Esophagus mucosa (tissue), 1 donor: Measurements from ENCODE around the gene ZBTB4. TPM values are rescaled to one million over a fixed set of nuclear protein-coding genes. Genes with fewer than 3 reads are reported as not detected.

Source experiments
- ATAC-seq: fragments of 200-7000 bp; cut with Tn5 transposase; one replicate; pipeline ENCODE4 v1.9.1; 2020
- total RNA-seq: library from RNA; stranded (reverse); gene quantifications from one replicate; pipeline ENCODE4 v1.2.4, GENCODE V29; 2023
- donor health status: DM: yes; HTN: yes; CAD: no.

The ZBTB4 gene
- total RNA-seq, 1 donor from 2014 or later = 21.0 TPM

DNA sequence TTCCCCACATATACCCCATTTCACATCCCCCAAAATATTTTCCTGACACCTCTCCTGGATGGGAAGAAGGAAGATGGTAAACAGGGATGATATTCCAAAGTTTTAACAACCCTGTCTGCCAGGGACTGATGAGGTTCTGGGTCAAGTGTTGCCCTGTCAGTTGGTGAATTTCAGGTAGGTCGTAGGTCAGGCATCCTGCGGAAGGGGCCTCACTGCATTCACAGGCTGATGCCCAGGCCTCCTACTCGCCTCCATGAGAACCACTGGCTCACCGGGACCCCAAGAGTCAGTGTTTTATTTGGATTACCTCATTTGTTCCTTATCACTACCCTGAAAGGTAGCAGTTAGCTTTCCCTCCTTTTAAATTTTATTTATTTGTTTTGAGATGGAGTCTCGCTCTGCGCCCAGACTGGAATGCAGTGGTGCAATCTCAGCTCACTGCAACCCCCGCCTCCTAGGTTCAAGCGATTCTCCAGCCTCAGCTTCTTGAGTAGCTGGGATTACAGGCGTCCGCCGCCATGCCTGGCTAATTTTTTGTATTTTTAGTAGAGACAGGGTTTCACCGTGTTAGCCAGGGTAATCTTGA lies 10.5 kb downstream of the ZBTB4 start:
- ATAC-seq = no peak

DNA sequence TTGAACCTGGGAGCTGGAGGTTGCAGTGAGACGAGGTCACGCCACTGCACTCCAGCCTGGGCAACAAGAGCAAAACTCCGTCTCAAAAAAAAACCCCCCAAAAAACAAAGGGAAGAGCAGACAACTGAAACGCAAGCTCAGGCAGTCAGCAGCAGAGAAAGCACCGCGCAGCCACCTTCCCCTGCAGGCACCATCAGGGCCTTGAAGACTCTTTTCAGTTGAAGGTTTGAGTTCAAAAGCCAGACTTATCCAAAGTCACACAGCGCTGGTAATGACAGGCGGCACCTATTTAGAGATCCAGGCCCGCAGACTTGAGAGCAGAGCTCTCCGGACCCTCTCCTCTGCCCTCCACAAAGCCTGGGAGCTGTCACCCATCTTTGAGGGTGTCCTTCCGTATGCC lies 11.1 kb downstream of the ZBTB4 start:
- ATAC-seq = no peak

DNA sequence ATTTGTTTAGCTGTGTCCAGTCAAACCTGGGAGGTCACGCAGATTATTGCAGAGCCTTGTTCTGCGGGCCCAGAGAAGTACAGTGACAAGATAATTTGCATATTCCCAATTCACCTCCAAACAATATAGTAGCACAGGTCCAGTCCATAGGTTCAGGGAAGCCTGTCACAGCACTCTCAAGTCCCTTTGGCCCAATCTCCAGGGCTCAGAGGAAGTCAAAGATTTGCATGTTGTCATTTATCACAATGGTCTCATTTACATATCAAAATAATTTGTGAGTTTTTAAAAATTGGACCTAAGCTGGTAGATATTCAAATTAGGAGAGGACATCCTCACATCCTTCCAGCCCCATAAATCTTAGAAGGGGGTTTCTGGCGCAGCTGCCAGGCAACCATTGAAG lies 11.9 kb downstream of the ZBTB4 start:
- ATAC-seq = no peak

DNA sequence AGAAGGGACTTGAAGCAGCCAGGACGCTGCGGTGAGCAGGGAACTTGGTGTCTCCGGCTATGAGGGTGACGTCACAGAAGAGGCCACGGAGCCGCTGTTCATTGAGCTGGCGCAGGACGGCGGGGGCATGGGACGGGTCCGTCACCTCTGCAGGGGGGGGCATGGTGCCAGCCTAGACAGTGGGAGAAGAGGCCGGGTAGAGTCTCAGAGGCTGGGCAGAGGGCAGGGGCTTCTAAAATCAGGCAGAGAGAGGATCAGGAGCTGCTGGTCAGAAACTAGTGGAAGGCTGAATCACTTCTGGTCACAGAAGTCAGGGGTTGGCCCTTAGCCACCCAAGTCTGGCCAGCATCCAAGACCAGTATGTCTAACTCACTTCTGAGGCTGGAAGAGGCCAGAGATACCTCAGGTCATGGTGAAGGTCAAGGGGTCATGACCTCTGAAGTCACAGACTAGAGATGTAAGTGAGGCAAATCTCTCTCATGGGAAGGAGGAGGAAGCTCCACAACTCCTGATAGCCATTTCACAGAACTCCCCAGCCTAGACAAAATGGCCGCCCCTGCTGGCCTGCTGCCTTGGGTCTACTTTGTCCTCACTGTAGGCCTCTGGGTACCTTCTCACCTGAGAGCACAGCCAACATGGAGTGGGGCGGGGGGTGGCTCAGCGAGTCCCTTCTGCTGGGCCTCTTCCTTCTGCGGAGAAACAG lies 12.6 kb downstream of the ZBTB4 start:
- ATAC-seq = no peak

DNA sequence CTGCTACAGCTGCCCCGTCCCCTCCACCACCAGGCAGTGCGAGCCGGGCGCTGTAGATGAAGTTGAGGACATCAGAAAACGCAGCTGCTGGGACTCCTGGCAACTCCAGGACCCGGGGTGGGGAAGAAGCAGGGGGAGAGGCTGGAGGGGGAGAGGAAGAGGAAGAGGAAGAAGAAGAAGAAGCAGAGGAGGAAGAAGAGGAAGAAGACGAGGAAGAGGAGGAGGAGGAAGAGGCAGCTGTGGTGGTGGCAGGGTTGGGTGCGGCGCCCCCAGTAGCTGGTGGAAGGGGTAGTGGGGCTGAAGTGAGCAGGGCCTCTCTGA lies 13.2 kb downstream of the ZBTB4 start:
- no peak for ATAC-seq

DNA sequence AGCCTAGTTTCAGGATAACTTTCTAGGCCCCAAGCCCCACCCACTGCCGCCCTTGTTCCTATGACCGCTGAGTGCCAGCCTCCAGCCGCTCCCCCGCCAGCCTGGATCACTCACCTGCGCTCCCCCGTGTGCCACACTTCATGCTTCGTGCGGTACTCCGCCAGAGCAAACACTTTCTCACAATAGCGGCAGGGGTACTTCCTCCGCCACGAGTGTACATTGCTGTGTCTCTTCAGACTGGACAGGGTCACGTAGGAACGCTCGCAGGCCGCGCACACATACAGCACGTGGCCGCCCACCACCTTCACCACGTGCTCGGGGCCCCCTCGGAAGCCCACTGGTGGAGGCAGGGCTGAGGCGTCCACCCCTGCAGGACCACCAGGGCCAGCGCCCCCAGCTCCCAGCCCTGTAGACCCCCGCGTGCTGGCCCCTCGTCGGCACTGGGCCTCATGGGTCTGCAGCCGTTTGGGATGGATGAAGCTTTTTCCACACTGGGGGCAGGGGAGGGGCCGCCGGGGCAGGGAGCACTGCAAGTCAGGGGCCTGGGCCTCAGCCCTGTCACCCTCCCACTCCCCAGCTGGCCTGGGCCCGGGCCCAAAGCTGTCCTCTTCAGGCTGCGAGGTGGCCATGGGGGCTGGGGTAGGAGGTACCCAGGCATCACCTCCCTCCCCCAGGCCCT lies 13.7 kb downstream of the ZBTB4 start:
- no peak for ATAC-seq

DNA sequence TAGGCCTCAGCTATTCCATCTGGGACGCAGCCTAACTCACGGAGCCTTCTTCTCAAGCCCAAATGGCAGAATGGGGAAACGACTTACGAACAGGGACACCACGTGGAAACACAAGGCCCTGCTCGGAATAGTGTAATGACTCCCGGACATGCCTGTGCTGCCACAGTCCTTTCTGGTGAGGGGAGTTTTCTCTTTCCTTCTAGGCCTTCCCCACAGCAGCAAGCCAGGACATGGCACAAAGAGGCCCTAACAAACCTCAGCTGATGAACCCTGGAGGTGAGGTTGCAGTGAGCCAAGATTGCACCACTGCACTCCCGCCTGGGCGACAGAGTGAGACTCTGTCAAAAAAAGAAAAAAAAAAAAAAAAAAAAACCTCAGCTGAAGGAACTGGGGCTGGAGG lies 15.3 kb downstream of the ZBTB4 start:
- peak; percentile 62 for ATAC-seq

DNA sequence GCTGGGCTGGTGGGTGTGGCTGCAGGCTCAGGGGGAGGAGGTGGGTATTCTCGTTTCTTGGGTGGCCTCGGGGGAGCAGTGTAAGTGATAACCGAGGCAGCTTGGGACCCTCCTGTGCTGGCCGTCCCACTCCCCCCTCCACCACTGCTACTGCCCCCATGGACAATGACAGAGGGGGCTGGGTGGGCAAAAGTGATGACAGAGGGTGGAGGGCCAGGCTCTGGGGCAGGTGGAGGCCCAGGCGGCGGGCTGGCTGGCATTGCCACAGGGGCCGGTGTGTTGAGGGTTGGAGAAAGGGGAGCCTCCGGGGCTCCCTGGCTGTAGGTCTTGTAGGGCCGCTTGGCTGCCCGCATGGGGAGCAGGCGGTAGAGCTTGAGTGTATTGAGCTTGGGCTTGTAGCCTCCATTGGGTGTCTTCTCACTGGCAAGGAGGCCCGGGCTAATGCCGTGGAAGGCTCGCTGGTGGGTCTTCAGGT lies 16.0 kb downstream of the ZBTB4 start:
- no peak for ATAC-seq

DNA sequence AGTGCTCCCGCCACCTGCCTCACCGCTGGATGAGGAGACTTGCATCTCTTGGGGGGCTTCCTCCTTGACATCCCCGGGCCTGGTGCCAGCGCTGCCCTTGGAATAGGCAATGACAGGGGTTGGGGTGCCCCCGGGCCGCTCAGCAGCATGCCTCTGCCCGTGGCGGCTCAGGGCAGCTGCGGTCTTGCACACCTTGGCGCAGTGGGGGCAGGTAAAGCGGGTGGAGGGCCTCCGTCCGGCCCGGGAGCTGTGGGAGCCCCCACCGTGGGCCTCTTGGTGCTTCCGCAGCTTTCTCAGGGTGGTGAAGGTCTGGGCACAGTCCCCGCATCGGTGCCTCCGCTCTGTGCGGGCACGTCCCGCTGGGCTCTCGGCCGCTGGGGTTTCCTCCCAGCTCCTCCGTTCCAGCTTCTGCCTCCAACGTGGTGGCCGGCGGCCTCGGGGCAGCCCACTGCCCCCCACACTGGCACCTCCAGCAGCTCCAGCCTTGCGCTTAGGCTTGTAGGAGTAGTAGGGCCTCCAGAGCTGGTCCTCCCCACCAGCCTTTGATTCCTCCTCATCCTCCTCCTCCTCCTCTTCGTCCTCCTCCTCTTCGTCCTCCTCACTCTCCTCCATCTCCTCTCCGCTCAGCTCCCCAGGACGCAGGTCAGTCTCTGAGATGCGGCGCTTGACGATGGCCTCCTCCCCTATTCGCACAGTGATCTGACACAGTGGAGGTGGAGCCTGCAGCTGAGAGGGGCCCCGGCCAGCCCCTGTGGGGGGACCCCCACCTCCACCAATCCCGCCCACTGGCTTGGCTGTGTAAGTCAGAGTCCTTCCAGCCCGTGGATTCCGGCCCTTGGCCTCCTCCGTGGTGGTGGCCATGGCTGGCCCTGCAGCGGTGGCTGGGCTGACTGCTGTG lies 16.7 kb downstream of the ZBTB4 start:
- peak; percentile 3 for ATAC-seq

DNA sequence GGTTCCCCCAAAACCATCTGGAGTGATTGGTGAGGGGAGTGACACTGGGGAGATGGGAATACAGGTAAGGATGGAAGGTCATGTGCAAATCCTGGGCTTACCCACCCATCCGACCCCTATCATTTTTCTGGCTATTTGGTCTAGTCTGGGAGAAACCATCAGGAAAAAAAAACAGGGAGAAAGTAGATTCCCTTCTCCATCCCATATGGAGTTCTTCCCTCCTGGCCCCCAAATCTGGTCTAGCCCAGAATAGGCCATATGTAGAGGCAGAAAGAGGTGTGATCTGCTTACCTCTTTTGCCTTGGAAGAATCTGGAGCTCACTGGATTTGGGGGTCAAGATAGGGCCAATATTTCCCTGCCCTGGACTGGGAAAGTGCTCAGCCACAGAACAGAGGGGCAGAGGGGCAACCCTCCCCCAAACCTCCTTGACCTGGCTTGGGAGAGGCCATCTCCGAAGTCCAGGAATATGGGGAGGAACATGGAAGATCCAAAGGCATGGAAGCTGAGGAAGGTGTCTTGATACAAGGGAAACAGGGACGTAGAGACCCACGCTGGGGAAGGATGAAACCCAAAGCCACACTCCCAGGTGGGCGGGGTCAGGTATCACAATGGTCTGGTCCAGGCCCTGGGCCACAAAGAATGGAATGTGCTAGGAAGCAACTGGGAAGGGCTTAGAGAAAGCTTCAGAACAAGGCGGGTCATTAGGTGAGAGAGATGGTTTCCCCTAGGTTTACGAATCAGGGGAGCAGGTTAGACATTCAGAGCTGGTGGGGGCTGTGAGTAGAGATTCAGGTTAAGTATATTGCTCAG lies 18.4 kb downstream of the ZBTB4 start:
- peak; percentile 36 for ATAC-seq

DNA sequence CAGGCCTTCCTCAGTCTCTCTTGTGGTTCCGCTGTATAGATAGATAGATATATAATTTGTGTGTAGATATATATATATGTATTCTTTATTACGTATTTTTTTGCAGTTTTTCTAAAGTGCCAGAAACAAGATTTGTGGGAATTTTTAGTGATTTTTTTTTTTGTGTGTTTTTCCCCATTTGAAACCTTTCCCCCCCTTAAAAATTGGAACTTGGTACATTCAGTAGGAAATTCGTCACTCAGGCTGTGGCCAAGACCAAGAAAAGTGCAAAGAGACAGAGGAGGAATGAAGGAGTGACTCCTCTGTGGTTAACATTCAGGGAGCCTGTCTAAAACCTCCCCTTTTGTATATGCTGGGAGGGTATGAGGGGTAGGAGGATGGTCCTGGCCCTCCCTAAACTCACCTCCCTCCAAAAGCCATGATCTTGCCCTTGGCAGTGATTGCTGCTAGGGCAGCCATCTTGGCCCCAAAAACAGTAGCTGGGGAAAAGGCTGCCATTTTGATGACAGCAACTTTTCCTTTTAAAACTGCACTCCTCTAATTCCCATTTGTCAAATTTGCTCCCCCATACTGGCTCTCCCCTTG lies 19.4 kb downstream of the ZBTB4 start:
- ATAC-seq = no peak

DNA sequence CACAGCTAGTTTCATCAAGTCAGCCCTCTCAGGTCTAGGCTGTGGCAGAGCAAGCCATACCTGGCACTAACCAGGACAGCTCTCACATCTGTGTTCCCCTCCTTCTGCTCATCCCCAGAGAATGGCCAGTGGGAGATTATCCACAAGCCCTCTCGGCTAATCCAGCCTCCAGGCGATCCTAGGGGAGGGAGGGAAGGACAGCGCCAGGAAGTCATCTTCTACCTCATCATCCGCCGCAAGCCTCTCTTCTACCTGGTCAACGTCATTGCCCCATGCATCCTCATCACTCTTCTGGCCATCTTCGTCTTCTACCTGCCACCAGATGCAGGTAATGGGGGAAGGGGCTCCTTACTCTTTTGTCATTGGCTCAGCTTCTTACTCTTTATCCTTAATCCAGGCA lies 31.0 kb downstream of the ZBTB4 start:
- no peak for ATAC-seq

DNA sequence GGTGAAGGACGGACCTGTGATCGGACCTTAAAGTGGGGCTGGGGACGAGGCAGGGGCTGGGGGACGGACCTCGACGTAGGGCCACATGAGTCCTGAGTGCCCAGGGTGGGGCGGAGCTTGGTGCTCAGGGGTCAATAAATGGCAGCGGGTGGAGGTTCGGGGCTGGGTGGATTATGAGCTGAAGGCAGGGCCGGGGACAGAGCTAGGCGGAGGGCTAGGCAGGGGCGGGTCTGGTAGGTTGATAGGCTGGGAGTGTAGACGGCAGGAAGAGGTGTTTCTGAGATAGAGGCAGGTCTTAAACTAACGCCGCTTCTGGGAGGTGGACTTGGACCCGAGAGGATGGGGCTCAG lies 33.8 kb downstream of the ZBTB4 start:
- peak; percentile 30 for ATAC-seq

DNA sequence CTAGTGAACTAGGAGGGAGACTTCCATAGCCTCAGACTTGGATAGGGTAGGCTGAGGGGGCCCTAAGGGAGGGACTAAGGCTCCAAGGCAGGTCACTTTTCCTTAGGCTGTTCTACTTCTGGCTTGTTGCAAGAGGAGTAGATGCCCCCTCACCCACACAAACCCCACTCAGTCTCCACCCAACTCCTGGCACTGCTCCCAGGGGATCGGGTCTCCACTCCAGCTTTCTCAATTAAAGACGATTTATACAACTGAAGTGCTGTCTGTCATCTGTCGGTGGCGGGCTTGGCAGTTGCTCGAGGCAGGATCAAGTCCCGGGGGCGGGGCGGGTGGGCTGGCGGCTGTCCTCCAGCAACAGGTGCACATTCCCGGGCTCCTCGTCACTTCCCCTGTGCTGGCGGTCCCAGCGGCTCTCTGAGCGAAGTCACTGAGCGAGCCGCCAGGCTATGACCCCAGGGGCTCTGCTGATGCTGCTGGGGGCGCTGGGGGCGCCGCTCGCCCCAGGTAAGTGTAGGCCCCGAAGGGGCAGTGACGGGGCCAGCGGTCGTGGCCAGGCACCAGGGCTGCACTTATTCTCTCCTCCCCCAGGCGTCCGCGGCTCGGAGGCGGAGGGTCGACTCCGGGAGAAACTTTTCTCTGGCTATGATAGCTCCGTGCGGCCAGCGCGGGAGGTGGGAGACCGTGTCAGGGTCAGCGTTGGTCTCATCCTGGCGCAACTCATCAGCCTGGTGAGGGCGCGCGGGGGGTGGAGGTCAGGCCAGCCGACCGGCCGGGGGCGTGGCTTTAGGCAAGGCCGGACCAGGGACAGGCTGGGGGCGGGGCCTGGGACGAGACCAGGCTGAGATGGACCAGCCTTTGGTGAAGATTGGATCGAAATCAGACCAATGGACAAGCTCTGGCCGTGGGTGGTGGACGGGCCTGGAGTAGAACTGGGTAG lies 34.5 kb downstream of the ZBTB4 start, which contains the start of gene CHRNB1:
Gene CHRNB1, plus strand, starts transcription at position 380 of the 937 bp plus-strand sequence. Its CDS starts 67 bp downstream, at position 447.
- ATAC-seq = peak; percentile 19

DNA sequence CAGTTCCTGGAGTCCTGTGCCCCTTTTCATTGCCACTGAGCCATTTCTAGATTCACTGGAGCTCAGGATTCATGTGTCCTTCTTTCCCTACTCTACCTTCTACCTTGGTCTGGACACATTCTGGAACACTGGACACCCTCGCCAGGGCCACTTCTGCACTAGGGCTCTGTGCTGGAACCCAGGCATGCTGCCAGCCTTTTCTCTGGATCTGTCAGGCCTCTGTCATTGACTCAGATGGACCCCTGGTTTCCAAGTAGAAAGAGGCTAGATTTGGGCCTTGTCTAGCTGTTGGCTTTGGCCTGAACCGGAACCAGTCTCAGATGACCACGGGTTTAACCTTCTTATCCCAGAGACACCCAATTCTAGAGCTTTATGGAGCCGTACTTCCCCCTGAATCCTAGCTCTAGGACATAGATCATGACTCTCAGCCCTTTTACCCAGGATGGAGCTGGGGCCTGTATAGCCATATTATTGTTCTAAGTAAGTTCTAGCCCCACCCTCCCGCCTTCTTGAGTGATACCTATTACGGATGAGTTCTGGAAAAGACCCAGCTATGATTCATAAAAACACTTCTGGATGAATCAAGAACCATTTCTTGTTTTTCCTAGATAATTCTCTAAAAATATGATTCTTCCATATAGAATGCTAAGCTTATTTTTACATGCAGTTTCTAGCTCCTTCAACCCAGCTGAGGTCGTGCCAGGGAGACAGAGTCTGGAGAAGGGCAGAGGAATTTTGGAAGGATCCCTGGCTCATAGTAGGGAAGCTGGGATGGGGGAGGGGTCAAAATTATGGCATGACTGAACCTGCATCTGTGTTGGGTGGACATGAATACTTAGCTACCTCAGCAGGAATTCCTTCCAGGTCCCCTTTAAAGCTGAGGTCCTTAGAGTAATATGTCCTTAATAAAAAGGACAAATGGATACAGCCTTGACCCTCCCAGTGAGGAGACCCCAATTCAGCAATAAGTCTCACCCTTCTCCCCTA lies 35.6 kb downstream of the ZBTB4 start:
- ATAC-seq = peak; percentile 41

DNA sequence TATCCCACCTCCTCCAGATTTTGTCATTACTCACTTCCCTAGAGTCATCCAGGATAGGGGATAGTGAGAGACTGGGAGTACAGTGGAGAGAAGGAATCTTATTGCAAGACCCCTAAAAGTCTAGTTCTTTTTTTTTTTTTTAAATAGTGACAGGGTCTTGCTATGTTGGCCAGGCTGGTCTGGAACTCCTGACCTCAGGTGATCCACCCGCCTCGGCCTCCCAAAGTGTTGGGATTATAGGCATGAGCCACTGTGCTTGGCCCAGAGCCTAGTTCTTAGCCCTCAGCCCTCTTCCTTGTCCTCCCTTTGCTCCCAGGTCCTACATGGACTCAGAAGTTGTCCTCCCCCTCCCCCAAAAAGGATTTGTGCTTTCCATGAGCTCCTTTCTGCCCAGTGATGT lies 37.3 kb downstream of the ZBTB4 start:
- ATAC-seq = no peak

DNA sequence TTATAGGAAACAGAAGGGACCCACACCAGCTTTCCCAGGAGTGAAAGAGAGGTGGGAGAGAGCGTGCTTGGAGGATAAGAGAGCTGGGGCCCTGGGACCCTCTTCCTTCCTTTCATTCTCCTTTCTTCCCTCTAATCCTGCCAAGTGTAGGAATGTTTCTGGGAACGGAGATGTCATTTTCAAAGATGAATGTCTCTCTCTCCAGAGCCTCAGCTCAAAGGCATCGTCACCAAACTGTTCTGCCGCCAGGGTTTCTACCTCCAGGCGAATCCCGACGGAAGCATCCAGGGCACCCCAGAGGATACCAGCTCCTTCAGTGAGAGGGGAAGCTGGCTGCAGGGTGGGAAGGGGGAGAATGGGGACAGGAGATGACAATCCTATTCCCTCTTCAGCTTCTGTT lies 38.2 kb downstream of the ZBTB4 start:
- no peak for ATAC-seq

DNA sequence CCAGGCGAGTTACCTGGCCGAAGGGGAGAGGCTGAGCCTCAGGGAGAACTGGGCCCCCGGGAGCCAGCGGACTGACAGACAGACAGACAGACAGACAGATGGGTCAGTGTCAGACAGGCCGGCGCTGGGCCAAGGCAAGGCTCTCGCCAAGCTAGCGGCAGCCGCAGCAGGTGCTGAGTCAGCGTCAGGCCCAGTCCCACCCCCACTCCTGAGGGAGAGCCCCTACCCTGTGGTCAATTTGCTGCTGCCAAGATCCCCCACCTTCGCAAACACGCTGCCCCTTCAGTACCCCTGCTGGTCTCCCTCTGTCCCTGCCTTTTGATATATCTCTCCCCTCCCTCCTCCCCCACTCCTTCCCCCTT lies 38.6 kb downstream of the ZBTB4 start:
- no peak for ATAC-seq

DNA sequence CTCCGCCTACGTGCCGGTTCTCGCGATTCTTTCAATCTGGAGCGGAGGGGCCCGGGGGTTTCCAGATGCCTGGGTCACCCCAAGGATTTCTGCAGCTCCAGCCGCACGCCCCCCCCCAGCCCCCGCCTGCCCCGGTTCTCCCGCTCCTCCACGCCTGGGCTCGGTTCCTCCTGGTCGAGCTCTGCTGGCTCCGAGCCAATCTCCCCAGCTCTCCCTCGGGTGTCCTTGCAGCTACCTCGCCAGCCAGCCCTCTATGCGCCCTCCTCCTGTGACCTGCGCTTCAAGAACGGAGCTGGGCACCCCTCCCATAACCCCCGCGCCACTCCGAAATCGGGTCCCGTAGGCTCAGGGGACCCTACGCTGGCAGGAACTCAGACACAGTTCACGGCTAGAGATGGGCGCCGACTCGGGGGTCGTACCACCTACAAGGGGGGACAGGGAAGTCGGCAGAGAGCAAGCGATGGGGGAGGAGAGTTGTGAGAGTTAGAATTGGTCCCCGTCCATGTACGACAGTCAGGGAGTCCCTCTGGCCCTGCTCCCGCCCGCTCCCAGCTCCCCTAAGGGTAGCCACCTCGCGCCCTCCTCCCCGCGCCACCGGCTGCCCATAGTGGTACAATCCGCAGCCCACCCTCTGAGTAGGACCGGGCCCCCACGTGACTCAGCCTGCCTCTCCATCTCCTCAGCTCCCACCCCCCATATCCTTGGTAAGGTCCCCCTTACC lies 39.2 kb downstream of the ZBTB4 start:
- ATAC-seq = no peak
